SK-N-SH (cell line): Measurements from ENCODE around the gene TMEM87B.

Source experiments
- CHD2 ChIP-seq: fragments of 150-350 bp; IDR thresholded peaks from 2 replicates; pipeline ENCODE4 v1.6.1; 2018; ENCODE audit warnings: low read length; ENCODE audit not compliant: partially characterized antibody
- EZH2phosphoT487 ChIP-seq: fragments of 200-600 bp; sonication (generic); IDR thresholded peaks from 2 replicates; pipeline ENCODE4 v1.6.1; 2017; ENCODE audit warnings: low read depth, mixed run types, mild to moderate bottlenecking, antibody characterized with exemption, moderate library complexity, borderline replicate concordance
- NRF1 ChIP-seq: IDR thresholded peaks from 2 replicates; pipeline ENCODE4 v1.6.1; 2012; ENCODE audit warnings: low read depth, mild to moderate bottlenecking, low read length
- RFX5 ChIP-seq: IDR thresholded peaks from 2 replicates; pipeline ENCODE4 v1.6.1; 2012; ENCODE audit warnings: mild to moderate bottlenecking, improper control_type of control experiment, low read length
- TAF1 ChIP-seq: IDR thresholded peaks from 2 replicates; pipeline ENCODE4 v1.6.1; 2012; ENCODE audit warnings: low read depth, mild to moderate bottlenecking, low read length, moderate library complexity, borderline replicate concordance
- TEAD4 ChIP-seq: IDR thresholded peaks from 2 replicates; pipeline ENCODE4 v1.4.0; 2012; ENCODE audit warnings: mild to moderate bottlenecking, borderline replicate concordance; ENCODE audit not compliant: insufficient read depth
- TF ChIP-seq, protein P1 (sequence below): fragments of 200-600 bp; sonication (generic); IDR thresholded peaks from 2 replicates; pipeline ENCODE4 v1.6.1; 2017; ENCODE audit warnings: antibody characterized with exemption, mild to moderate bottlenecking, moderate library complexity

DNA sequence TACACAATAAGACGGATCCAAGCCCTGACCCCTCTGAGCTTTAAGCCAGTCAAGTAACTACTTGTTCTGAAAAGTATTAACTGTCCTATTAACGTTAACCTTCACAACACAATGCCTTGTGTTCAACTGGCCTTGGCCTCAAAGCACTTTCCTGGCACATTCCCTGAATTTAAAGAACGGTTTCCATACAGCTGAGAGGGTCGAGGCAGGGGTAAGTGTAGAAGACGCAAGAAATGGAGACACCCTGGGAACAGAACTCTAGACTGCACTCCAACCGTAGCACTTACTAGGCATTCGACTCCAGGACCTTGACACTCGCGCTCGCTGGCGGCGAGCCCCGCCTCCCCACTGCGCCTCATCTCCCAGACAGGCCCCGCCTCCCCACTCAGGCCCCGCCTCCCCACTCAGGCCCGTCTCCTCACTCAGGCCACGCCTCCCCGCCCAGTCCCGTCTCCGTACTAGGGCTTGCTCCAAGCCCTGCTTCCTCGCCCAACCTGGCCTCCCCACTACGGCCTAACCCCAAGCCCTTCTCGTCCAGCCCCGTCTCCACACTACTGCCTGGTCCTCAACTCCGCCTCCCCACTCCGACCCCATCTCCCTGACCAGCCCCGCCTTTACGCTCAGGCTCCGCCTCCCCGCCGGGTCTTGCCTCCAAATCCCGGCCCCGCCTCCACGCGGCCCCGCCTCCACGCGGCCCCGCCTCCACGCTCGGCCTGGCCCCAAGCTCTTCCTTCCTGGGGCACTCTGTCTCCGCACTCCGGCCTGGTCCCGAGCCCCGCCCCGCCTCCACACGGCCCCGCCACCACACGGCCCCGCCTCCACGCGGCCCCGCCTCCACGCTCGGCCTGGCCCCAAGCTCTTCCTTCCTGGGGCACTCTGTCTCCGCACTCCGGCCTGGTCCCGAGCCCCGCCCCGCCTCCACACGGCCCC, 887 bp upstream of the TMEM87B start:
- TF ChIP-seq TEAD4 (no peak), RFX5 (no peak), NRF1 (peak; percentile 19; the same call in 1 of the 2 replicates), EZH2phosphoT487 (no peak), CHD2 (no peak), TAF1 (no peak)
- TF ChIP-seq, protein P1, sequence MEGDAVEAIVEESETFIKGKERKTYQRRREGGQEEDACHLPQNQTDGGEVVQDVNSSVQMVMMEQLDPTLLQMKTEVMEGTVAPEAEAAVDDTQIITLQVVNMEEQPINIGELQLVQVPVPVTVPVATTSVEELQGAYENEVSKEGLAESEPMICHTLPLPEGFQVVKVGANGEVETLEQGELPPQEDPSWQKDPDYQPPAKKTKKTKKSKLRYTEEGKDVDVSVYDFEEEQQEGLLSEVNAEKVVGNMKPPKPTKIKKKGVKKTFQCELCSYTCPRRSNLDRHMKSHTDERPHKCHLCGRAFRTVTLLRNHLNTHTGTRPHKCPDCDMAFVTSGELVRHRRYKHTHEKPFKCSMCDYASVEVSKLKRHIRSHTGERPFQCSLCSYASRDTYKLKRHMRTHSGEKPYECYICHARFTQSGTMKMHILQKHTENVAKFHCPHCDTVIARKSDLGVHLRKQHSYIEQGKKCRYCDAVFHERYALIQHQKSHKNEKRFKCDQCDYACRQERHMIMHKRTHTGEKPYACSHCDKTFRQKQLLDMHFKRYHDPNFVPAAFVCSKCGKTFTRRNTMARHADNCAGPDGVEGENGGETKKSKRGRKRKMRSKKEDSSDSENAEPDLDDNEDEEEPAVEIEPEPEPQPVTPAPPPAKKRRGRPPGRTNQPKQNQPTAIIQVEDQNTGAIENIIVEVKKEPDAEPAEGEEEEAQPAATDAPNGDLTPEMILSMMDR, result no peak
